Loucy (cell line): ENCODE results near the gene AMPD3.
"Not testable (repeated sequence)": the region's sequence is repeated elsewhere in the genome, so short reads cannot be mapped to it uniquely, and the experiment has no call there.

Experiments used
- CTCF ChIP-seq: fragments of 200-600 bp; sonication (generic); conservative IDR thresholded peaks from 2 replicates; pipeline ENCODE4 v1.5.1; 2014; ENCODE audit warnings: mild to moderate bottlenecking, antibody characterized with exemption, low read length
- EZH2phosphoT487 ChIP-seq: fragments of 200-600 bp; IDR thresholded peaks from 2 replicates; pipeline ENCODE4 v1.6.1; 2018; ENCODE audit warnings: antibody characterized with exemption, mild to moderate bottlenecking, moderate library complexity, borderline replicate concordance

GRCh38 chr11:10436683-10437082, 18.4 kb upstream of the AMPD3 start:
- not testable (repeated sequence) for TF ChIP-seq CTCF, EZH2phosphoT487
